Natural killer cell (primary cell): ENCODE data around the gene SH3TC2. TPM values are rescaled to one million over a fixed set of nuclear protein-coding genes. Genes with fewer than 3 reads are reported as not detected.

ENCODE experiments used
- ATAC-seq, 3 donors: fragments of 150-1000 bp in 2 of 3; fragments of 200-7000 bp in 1 of 3; cut with Tn5 transposase; 1 replicate in 1 of 3; 2 replicates in 2 of 3; pipeline ENCODE4 v1.10.0; 2021; ENCODE audit warnings: mild to moderate bottlenecking in 2 of 3, moderate library complexity in 2 of 3
- DNase-seq, 2 donors: peaks; one replicate each; pipeline versions ENCODE4 v3.0.0 to v3.0.0-alpha.2; 2013 to 2021; ENCODE audit warnings: mixed read lengths in 1 of 2
- H3K27ac ChIP-seq: one replicate; pipeline ENCODE4 v1.5.1; 2013; ENCODE audit warnings: mild to moderate bottlenecking, low read length
- H3K27me3 ChIP-seq: one replicate; pipeline ENCODE4 v1.6.1; 2013; ENCODE audit warnings: low read length; ENCODE audit not compliant: control insufficient read depth, insufficient read depth
- H3K36me3 ChIP-seq: one replicate; pipeline ENCODE4 v1.6.1; 2013; ENCODE audit warnings: low read length; ENCODE audit not compliant: control insufficient read depth, insufficient read depth
- H3K4me1 ChIP-seq: one replicate; pipeline ENCODE4 v1.6.1; 2013; ENCODE audit warnings: low read length; ENCODE audit not compliant: control insufficient read depth, insufficient read depth
- H3K4me3 ChIP-seq: one replicate; pipeline ENCODE4 v1.5.1; 2013; ENCODE audit warnings: low read length
- H3K9me3 ChIP-seq: one replicate; pipeline ENCODE4 v1.6.1; 2013; ENCODE audit warnings: low read length; ENCODE audit not compliant: control insufficient read depth, insufficient read depth
- H3K27ac Mint-ChIP-seq, 2 donors: one replicate each; pipeline ENCODE4 v1.8.0; 2022; ENCODE audit warnings: mild to moderate bottlenecking in 2 of 2, mixed read lengths in 2 of 2, moderate library complexity in 1 of 2
- H3K27me3 Mint-ChIP-seq, 2 donors: one replicate each; pipeline ENCODE4 v1.8.0; 2022; ENCODE audit warnings: low read depth in 2 of 2, mixed read lengths in 2 of 2
- H3K36me3 Mint-ChIP-seq: one replicate; pipeline ENCODE4 v1.8.0; 2022; ENCODE audit warnings: mixed read lengths
- H3K4me1 Mint-ChIP-seq, 2 donors: one replicate each; pipeline ENCODE4 v1.8.0; 2022; ENCODE audit warnings: mixed read lengths in 2 of 2
- H3K4me3 Mint-ChIP-seq: one replicate; pipeline ENCODE4 v1.8.0; 2022; ENCODE audit warnings: mild to moderate bottlenecking, moderate library complexity, mixed read lengths
- H3K9me3 Mint-ChIP-seq, 2 donors: one replicate each; pipeline ENCODE4 v1.8.0; 2022; ENCODE audit warnings: mixed read lengths in 2 of 2
- CTCF ChIP-seq: fragments of 200-600 bp; IDR thresholded peaks from one replicate; pipeline ENCODE4 v1.8.0; 2022; ENCODE audit warnings: antibody characterized with exemption
- WGBS: methylation state at CpG from one replicate; pipeline ENCODE4 v1.1.7; 2013; ENCODE audit warnings: missing lambda C conversion rate; ENCODE audit not compliant: insufficient coverage; 5-methylcytosine and 5-hydroxymethylcytosine counted together
- intact Hi-C: fragments of 100-400 bp; cut with micrococcal nuclease; formaldehyde crosslinking; loops from one replicate; pipeline ENCODE4 v1.14.2; 2022
- total RNA-seq, 4 donors: library from RNA; stranded (reverse); fragments of 120-200 nt in 1 of 4; gene quantifications; one replicate each; pipeline versions ENCODE4 v1.2.3 to v1.2.4, GENCODE V29; 2013 to 2022

SH3TC2 gene
- total RNA-seq, 3 donors from 2014 or later (not counting 1 experiment from before 2014, with no cell fraction given): 0.11 to 0.68 (median 0.58) TPM

GRCh38 chr5:148990817-148991216, 72.0 kb downstream of the SH3TC2 start:
- H3K9me3 ChIP-seq: no peaks in the 10 kb centered on the region
- no peak overlapping the region for H3K4me3 ChIP-seq
- no peaks in the 10 kb centered on the region for H3K36me3 ChIP-seq
- no peak for TF ChIP-seq CTCF
- no peaks in the 10 kb centered on the region for H3K27me3 ChIP-seq
- Mint-ChIP-seq H3K27me3 (no peaks in the 10 kb centered on the region), H3K27ac (no peak overlapping the region), H3K4me3 (no peak overlapping the region), H3K36me3 (no peaks in the 10 kb centered on the region), H3K4me1 (no peaks in the 10 kb centered on the region), H3K9me3 (no peaks in the 10 kb centered on the region)
- no peak for ATAC-seq
- H3K4me1 ChIP-seq: no peaks in the 10 kb centered on the region
- no peak overlapping the region for H3K27ac ChIP-seq
- intact Hi-C loops: no loop called here
- WGBS: no CpG with 5 or more reads among the region's 1 CpG
- DNase-seq: no peak

GRCh38 chr5:148989567-148989966, 73.3 kb downstream of the SH3TC2 start:
- 90% methylated on average over 2 of the region's 2 CpGs for WGBS
- Histone ChIP-seq H3K4me3 (no peak overlapping the region), H3K36me3 (no peaks in the 10 kb centered on the region), H3K27me3 (no peaks in the 10 kb centered on the region), H3K27ac (no peak overlapping the region), H3K9me3 (no peaks in the 10 kb centered on the region), H3K4me1 (no peaks in the 10 kb centered on the region)
- no peak for TF ChIP-seq CTCF
- Mint-ChIP-seq H3K36me3 (no peaks in the 10 kb centered on the region), H3K27ac (no peak overlapping the region), H3K27me3 (no peaks in the 10 kb centered on the region), H3K9me3 (no peaks in the 10 kb centered on the region), H3K4me1 (no peaks in the 10 kb centered on the region), H3K4me3 (no peak overlapping the region)
- ATAC-seq (no peak), DNase-seq (no peak)
- intact Hi-C loops: no loop called here

GRCh38 chr5:148988328-148988727, 74.5 kb downstream of the SH3TC2 start:
- Mint-ChIP-seq H3K36me3 (no peaks in the 10 kb centered on the region), H3K27ac (no peak overlapping the region), H3K27me3 (peaks cover 0 to 3% of the 10 kb centered on the region in 2 donors), H3K4me3 (no peak overlapping the region), H3K9me3 (peaks cover 0 to 3% of the 10 kb centered on the region in 2 donors), H3K4me1 (no peaks in the 10 kb centered on the region)
- H3K36me3 ChIP-seq: no peaks in the 10 kb centered on the region
- ATAC-seq: no peak
- H3K4me1 ChIP-seq: no peaks in the 10 kb centered on the region
- TF ChIP-seq CTCF: no peak
- no peaks in the 10 kb centered on the region for H3K27me3 ChIP-seq
- no peak overlapping the region for H3K27ac ChIP-seq
- no peak overlapping the region for H3K4me3 ChIP-seq
- 91% methylated on average over 6 of the region's 6 CpGs for WGBS
- intact Hi-C loops: no loop called here
- no peak for DNase-seq
- peaks cover 2% of the 10 kb centered on the region for H3K9me3 ChIP-seq

GRCh38 chr5:148986636-148987035, 76.2 kb downstream of the SH3TC2 start:
- WGBS: 97% methylated on average over 2 of the region's 2 CpGs
- no peak for ATAC-seq
- Mint-ChIP-seq H3K27me3 (peaks cover 0 to 3% of the 10 kb centered on the region in 2 donors), H3K4me3 (no peak overlapping the region), H3K4me1 (no peaks in the 10 kb centered on the region), H3K9me3 (peaks cover 0 to 3% of the 10 kb centered on the region in 2 donors), H3K36me3 (no peaks in the 10 kb centered on the region), H3K27ac (no peak overlapping the region)
- H3K4me1 ChIP-seq: no peaks in the 10 kb centered on the region
- no peaks in the 10 kb centered on the region for H3K27me3 ChIP-seq
- H3K9me3 ChIP-seq: peaks cover 2% of the 10 kb centered on the region
- H3K27ac ChIP-seq: no peak overlapping the region
- no peaks in the 10 kb centered on the region for H3K36me3 ChIP-seq
- TF ChIP-seq CTCF: no peak
- intact Hi-C loops: no loop called here
- no peak overlapping the region for H3K4me3 ChIP-seq
- no peak for DNase-seq
